HG03575 (cell line): ENCODE results near the gene LRRC3C.

Experiments used
- ATAC-seq: cut with Tn5 transposase; IDR thresholded peaks from one replicate; pipeline ENCODE4 v1.9.1; 2021; ENCODE audit not compliant: unreplicated experiment, insufficient number of reproducible peaks, low FRiP score; ENCODE audit errors: extremely low read depth

The LRRC3C gene

GRCh38 chr17:39970157-39970692, 42.7 kb downstream of the LRRC3C start:
- ATAC-seq, result no peak

DNA sequence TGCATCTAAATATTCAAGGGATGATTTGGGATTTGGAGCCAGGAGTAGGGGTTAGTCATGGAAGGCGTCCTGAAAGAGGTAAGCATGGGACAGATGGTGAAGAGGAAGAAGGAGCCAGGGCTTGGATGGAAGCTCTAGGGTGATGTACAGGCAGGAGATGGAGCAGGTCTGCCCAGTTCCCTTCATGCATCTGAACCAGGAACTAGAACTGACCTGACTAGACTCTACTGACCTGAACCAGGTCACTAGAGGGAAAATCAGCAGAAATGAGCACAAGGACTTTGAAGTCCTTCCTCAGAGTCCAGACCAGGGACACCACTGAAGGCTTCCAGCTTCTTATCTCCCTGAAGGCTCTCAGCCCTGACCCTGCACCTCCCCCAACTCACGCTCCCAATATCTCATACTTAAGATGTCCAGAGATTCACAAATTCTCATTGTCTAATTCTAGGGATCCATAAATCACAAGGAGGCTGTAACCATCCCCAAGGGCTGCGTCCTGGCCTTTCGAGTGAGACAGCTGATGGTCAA, 43.6 kb downstream of the LRRC3C start:
- no peak for ATAC-seq

DNA sequence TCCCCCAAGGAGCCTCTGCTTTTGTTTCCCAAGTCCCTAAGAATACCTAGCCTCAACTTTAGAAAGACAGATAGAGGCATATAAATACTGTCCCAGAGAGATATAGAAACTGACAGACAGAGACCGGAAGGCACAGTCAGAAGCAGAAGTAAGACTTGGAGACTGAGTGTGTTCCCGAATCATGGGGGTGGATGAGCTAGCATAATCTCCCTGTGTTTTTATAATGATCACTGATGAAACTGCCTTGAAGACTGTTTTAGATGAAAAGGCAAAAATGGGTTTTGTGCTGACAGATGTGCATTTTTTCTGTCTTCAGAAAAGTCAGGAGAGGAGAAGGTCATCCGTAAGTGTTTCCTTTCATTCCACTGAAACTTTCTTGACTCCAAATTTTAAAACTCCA, 44.7 kb downstream of the LRRC3C start:
- ATAC-seq, result no peak

DNA sequence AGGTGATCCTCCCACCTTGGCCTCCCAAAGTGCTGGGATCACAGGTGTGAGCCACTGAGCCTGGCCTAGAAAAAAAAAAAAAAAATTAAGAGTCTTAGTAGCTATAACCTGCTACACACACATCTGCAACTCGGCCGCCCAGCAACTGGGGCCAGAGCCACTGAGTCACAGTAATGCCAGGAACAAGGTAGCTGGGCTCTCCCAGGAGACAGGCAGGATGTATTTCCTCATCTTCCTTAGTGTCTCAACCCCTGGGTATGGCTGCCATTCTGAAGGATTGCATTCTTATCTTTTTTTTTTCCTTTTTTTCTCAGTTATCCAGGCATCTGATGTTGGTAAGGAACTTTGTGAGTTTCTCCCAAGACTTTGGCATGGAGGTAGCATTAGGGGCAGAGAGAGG, 46.0 kb downstream of the LRRC3C start:
- ATAC-seq, result no peak

DNA sequence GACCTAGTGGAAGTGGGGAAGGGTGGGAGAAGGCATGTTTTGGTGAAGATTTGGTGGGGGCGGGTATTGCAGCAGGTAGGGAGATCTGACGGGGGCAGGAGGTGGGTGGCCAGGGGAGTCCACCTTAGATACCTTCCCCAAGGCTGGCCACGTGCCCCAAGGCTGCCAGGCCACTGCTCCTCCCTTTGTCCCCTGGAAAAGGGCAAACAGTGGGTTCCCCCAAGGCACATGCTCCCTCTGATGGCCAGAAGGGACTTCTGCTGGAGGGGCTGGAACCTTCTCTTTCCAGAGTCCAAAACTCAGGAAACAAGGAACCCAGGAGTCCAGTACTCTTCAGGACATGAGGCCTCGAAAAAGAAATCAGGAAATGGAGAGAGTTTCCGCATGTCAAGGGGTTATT, 46.9 kb downstream of the LRRC3C start:
- ATAC-seq, result no peak

- ATAC-seq, result no peak
These were observed 48.3 kb downstream of the LRRC3C start for GRCh38 chr17:39975801-39976200.

DNA sequence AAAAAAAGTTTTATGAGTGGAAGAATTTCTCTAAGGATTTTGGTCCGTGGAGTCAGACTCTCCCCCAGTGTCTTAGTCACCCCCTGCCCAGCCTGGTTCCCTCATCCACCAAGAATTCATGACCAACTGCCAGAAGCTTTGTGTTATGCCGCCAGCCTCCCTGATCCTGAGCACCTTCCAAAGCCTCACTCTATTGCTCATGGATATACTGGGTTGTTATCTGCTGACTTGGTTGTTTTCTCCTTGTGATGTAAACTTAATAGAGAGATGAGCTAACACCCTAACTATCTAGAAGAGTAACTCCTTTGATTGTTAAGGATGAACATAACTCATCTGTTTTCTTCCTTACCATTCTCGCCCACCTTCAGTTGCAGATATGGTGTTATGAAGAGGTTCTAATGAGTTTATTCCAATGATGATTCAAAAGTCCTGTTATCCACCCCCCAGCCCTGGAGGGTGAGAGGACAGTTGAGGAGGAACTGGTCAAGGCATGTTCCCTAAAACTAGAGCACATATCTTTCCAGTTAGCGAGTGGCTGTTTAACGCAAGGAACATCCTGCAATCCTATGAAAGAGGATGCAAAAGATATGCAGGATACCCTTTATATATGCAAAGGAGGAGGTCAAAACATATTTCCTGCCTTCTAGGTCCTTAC, 51.6 kb downstream of the LRRC3C start:
- ATAC-seq, result no peak

DNA sequence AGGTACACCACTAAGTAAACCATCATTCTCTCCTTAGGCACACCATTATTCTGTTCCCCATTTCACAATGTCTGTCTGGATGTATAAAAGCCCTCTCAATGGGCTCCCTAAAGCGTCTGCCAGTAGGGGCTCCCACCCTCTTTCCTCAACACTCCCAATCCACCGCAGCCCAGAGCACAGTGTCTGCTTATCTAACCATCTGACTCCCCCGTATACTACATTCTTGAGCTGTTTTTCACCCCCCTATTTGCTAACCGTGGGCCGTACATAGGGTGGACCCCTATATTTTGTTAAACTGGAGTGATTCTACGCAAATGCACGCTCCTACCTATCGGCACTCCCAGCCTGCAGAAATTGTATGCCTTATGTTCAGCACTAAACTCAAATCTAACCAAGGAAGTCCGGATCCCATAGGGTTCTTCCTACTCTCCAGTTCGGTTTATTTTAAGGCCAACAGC, 52.4 kb downstream of the LRRC3C start:
- ATAC-seq, result no peak

GRCh38 chr17:39980351-39981206, 53.0 kb downstream of the LRRC3C start, which contains the start of gene PSMD3:
Gene PSMD3 (plus strand): TSS chr17:39980807. CDS start chr17:39980971, 164 bp downstream.
- ATAC-seq, result peak; percentile 69

GRCh38 chr17:39981207-39981741, 53.7 kb downstream of the LRRC3C start:
- ATAC-seq, result no peak

GRCh38 chr17:39981766-39982375, 54.3 kb downstream of the LRRC3C start:
- ATAC-seq, result no peak

DNA sequence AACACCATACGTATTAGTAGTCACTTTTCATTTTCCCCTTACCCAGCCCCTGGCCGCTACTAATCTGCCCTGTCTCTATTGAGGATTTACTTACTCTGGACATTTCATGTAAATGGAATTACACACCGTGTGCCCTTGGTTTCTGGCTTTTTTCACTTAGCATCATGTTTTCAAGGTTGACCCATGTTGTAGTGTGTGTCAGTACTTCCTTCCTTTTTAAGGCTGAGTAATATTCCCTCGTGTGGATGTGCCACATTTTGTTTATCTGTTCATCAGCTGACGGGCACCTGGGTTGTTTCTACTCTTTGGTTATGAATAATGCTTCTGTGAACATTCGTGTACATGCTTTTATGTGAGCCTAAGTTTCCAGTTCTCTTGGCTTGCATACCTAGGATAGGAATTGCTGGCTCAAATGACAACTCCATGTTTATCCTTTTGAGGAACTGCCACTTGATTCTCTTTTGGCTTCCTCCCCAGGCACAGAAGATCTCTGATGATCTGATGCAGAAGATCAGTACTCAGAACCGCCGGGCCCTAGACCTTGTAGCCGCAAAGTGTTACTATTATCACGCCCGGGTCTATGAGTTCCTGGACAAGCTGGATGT, 60.8 kb downstream of the LRRC3C start:
- no peak for ATAC-seq

DNA sequence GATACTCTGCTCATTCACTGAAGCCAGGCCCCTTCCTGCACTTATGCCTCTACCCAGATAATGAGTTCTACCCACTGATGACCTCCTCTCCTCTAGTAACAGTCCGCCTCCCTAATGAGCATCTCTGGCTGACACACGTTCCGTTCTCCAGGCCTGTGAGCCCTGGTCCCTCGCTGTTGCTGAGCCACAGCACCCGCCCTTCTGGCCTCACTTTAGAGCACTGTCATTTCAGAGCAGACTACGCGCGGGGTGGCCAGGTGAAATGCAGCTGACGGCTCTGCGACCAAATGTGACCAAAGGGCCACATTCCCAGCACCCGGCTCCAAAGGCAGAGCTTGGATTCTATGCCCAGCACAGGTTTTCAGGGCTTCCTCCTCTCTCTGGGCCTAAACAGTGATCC, 66.9 kb downstream of the LRRC3C start:
- ATAC-seq, result no peak
